Naive B cell (primary cell): ENCODE results near the gene GRB14. TPM values are rescaled to one million over a fixed set of nuclear protein-coding genes. Genes with fewer than 3 reads are reported as not detected.
"Not testable (repeated sequence)": the region's sequence is repeated elsewhere in the genome, so short reads cannot be mapped to it uniquely, and the experiment has no call there.

Source experiments
- ATAC-seq, 2 donors: fragments of 150-1000 bp; cut with Tn5 transposase; 2 replicates each; pipeline ENCODE4 v1.10.0; 2021; ENCODE audit warnings: low read depth in 2 of 2, mild to moderate bottlenecking in 2 of 2, moderate library complexity in 2 of 2
- DNase-seq: peaks from one replicate; pipeline ENCODE4 v3.0.0; 2022
- H3K27ac Mint-ChIP-seq, 6 donors: one replicate each; pipeline ENCODE4 v1.8.0; 2020 to 2022; ENCODE audit warnings: mild to moderate bottlenecking in 6 of 6, mixed read lengths in 6 of 6, moderate library complexity in 5 of 6, inconsistent platforms in 2 of 6
- H3K27me3 Mint-ChIP-seq, 3 donors: one replicate each; pipeline ENCODE4 v1.8.0; 2021 to 2022; ENCODE audit warnings: mixed read lengths in 3 of 3, mild to moderate bottlenecking in 1 of 3
- H3K36me3 Mint-ChIP-seq, 2 donors: one replicate each; pipeline ENCODE4 v1.8.0; 2020 to 2022; ENCODE audit warnings: mixed read lengths in 2 of 2, inconsistent platforms in 1 of 2, mild to moderate bottlenecking in 1 of 2
- H3K4me1 Mint-ChIP-seq, 3 donors: one replicate each; pipeline ENCODE4 v1.8.0; 2020 to 2022; ENCODE audit warnings: mixed read lengths in 3 of 3, inconsistent platforms in 1 of 3, mild to moderate bottlenecking in 1 of 3, moderate library complexity in 1 of 3
- H3K4me3 Mint-ChIP-seq, 8 donors: one replicate each; pipeline ENCODE4 v1.8.0; 2020 to 2022; ENCODE audit warnings: mild to moderate bottlenecking in 8 of 8, mixed read lengths in 8 of 8, moderate library complexity in 8 of 8, inconsistent platforms in 2 of 8
- H3K9me3 Mint-ChIP-seq, 7 donors: one replicate each; pipeline ENCODE4 v1.8.0; 2020 to 2022; ENCODE audit warnings: mixed read lengths in 7 of 7, mild to moderate bottlenecking in 5 of 7, inconsistent platforms in 2 of 7, moderate library complexity in 1 of 7
- polyA plus RNA-seq, 6 donors: library from polyadenylated mRNA; unstranded; fragments of 300-500 nt; fragmentation: Illumina TruSeq; gene quantifications; one replicate each; pipeline ENCODE4 v1.2.3, GENCODE V29; 2021; ENCODE audit warnings: low read depth in 6 of 6

GRB14 gene
- polyA plus RNA-seq, 6 donors from 2014 or later = 0.16 to 0.20 TPM; not detected in 4

DNA sequence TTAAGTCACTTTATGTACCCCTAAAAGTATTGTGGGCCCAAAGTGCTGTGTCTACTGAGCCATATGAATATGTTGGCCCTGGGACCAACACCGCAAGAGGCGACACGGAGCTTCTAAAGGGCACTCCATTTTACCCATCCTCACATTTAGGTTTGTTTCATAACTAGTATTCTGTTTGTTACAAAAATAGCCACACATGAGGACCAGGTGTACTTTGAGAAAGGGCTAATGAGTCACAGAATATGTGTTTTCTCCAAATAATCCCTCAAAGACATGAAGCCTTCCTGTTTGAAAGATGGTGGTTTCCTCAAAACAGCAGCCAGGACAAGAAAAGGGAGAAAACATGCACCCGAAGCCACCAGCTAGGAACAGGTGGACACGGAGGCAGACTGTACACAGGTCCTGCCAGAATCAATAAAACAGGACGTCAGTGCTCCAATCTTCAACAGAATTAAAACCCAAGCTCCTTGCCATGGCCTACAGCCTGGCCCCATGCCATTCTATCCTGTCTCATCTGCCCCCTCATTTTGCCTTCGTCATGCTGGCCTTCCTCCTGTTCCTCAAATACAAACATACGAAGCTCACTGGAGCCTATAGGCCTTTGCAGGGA is 21.8 kb upstream of the GRB14 start:
- Mint-ChIP-seq H3K4me1 (no peaks in the 10 kb centered on the region), H3K27me3 (no peaks in the 10 kb centered on the region), H3K36me3 (peaks cover 7 to 8% of the 10 kb centered on the region in 2 donors), H3K9me3 (peaks cover 9 to 31% (median 18%) of the 10 kb centered on the region in 7 donors), H3K4me3 (peak overlapping the region in 1 of 8 donors; percentile 3), H3K27ac (no peak overlapping the region)
- DNase-seq (no peak), ATAC-seq (no peak)

DNA sequence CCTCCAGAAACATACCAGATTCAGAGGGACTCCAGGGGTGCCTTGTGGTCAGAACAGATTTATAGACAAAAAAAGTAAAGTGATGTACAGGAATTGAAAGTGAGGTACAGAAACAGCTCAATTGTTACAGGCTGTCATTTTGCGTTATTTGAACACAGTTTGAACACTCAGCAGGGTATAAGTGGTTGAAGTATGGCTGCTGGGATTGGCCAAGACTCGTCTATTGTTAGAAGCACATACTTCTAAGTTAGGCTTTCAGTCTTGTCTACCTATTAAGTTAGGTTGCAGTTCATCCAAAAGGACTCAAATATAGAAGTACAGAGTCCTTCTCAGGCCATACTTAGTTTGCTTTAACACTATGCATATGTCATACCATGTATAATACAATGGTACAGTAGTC is 21.0 kb upstream of the GRB14 start:
- DNase-seq (no peak), ATAC-seq (no peak)
- Mint-ChIP-seq H3K4me3 (no peak overlapping the region), H3K9me3 (peaks cover 4 to 23% (median 11%) of the 10 kb centered on the region in 7 donors), H3K36me3 (peaks cover under 1 to 7% of the 10 kb centered on the region in 2 donors), H3K27me3 (no peaks in the 10 kb centered on the region), H3K4me1 (no peaks in the 10 kb centered on the region), H3K27ac (no peak overlapping the region)

DNA sequence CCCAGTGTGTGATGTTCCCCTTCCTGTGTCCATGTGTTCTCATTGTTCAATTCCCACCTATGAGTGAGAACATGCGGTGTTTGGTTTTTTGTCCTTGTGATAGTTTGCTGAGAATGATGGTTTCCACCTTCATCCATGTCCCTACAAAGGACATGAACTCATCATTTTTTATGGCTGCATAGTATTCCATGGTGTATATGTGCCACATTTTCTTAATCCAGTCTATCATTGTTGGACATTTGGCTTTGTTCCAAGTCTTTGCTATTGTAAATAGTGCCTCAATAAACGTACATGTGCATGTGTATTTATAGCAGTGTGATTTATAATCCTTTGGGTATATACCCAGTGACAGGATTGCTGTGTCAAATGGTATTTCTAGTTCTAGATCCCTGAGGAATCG is 7.0 kb upstream of the GRB14 start:
- H3K4me3 Mint-ChIP-seq, DNase-seq, H3K4me1 Mint-ChIP-seq, H3K36me3 Mint-ChIP-seq, H3K27ac Mint-ChIP-seq, ATAC-seq: not testable (repeated sequence)
- Mint-ChIP-seq H3K9me3 (peaks cover 0 to 19% (median 2%) of the 10 kb centered on the region in 7 donors), H3K27me3 (peaks cover 21 to 29% (median 27%) of the 10 kb centered on the region in 3 donors)

DNA sequence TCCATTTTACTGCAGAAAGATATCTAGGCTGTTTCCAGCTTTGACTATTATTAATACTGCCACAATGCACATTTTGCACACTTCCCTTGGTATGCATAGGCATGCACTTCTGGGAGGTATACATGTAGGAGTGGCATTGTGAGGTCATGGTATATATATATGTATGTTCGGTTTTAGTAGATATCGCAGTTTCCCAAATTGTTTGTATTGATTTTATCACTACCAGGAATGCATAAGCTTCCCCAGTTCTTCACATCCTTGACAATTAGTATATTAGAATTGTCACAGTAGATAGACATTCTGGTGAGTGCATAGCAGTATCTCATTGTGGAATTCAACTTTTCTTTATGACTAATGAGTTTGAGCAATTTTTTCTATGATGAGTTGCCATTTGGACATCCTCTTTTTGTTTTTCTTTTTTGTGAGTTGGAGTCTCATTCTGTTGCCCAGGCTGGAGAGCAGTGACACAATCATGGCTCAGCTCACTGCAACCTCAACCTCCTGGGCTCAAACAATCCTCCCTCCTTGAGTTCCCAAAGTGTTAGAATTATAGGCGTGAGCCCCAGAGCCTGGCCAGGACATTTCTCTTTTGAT is 4.2 kb upstream of the GRB14 start:
- peaks cover 29 to 34% (median 31%) of the 10 kb centered on the region in 3 donors for H3K27me3 Mint-ChIP-seq
- H3K36me3 Mint-ChIP-seq = no peaks in the 10 kb centered on the region
- H3K4me1 Mint-ChIP-seq = peaks cover 4 to 8% (median 5%) of the 10 kb centered on the region in 3 donors
- no peak for DNase-seq
- H3K27ac Mint-ChIP-seq = no peak overlapping the region
- H3K9me3 Mint-ChIP-seq = peaks cover 0 to 12% (median 2%) of the 10 kb centered on the region in 7 donors
- ATAC-seq = no peak
- H3K4me3 Mint-ChIP-seq = no peak overlapping the region

DNA sequence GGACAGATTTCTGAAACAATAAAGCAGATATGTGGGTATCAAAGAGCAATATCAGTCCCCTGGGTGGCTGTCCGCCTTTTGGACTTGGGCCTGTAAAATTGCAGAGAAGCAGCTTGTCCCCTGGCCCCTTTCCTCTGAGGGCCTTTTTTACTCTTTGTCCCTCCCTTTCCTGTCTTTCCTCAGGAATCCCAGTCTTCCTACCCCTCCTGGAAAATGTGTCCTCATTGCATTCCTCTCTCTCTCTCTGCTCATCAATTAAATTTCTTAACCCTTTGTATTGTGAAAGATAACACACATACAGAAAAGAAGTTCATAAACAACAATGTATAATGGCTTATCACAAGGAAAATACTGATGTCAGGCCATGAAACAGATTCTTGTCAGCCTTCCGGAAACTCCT is 3.0 kb upstream of the GRB14 start:
- ATAC-seq = no peak

DNA sequence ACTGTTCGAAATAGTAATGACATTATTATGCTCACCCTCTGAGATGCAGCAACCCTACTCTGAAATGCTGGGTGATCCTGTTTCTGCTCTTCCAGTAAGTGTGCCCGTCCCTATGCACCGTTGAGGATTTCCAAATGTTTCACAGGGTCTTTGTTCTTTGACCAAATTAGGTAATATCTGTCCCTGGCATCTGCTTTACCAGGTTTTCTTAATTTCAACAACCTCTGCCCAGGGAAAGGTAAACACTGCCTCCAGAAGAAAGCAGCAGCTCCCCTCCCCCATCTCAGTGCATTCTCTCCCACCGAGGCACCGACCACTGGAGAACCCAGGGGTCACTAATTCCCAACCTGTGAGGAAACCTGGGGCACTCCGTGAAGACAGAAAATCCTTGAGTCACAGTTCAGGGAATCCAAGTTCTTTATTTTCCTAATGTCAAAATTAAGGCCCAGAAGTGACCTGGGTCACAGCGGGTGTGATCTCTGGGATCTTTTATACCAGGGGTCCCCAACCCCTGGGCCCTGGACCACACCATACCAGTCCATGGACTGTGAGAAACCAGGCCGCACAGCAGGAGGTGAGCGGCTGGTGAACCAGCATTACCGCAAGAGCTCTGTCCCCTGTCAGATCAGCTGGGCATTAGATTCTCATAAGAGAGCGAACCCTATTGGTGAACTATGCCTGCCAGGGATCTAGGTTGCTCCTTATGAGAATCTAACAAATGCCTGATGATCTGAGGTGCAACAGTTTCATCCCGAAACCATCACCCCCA is 1.2 kb upstream of the GRB14 start:
- DNase-seq (no peak), ATAC-seq (no peak)
- no peaks in the 10 kb centered on the region for H3K36me3 Mint-ChIP-seq
- peaks cover 4 to 8% (median 5%) of the 10 kb centered on the region in 3 donors for H3K4me1 Mint-ChIP-seq
- peaks cover 49 to 55% (median 53%) of the 10 kb centered on the region in 3 donors for H3K27me3 Mint-ChIP-seq
- no peak overlapping the region for H3K27ac Mint-ChIP-seq
- H3K4me3 Mint-ChIP-seq = peak overlapping the region in 7 of 8 donors; percentile 53 to 91 (median 81)
- H3K9me3 Mint-ChIP-seq = peaks cover 0 to 2% (median 0%) of the 10 kb centered on the region in 7 donors

More for the DNA sequence above, 3.0 kb upstream of the GRB14 start:
- H3K36me3 Mint-ChIP-seq = no peaks in the 10 kb centered on the region
- peaks cover 4 to 8% (median 5%) of the 10 kb centered on the region in 3 donors for H3K4me1 Mint-ChIP-seq
- no peak overlapping the region for H3K27ac Mint-ChIP-seq
- H3K27me3 Mint-ChIP-seq = peaks cover 35 to 42% (median 40%) of the 10 kb centered on the region in 3 donors
- DNase-seq = no peak
- H3K9me3 Mint-ChIP-seq = peaks cover 0 to 10% (median 0%) of the 10 kb centered on the region in 7 donors
- peak overlapping the region in 2 of 8 donors; percentile 1 to 14 for H3K4me3 Mint-ChIP-seq

DNA sequence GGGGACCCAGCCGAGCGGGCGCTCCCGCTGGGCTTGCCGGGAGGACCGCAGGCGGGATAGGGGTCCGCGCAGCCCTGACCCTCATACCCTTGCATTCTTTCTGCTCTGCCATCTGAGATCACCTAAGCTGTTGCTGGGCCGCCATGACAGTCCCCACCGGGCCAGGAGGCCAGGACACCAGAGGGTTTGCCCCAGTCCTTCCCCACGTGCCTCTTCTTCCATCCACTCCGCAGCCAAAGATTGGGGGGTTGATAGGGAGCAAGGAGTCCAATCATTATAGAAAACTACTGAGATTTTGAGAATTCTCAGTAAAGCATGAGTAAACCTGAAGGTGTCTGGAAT is 453 bp upstream of the GRB14 start:
- H3K9me3 Mint-ChIP-seq = peaks cover 0 to 2% (median 0%) of the 10 kb centered on the region in 7 donors
- H3K27me3 Mint-ChIP-seq = peaks cover 53 to 55% (median 54%) of the 10 kb centered on the region in 3 donors
- H3K27ac Mint-ChIP-seq = no peak overlapping the region
- H3K36me3 Mint-ChIP-seq = no peaks in the 10 kb centered on the region
- peak overlapping the region; percentile 56 to 94 (median 85) for H3K4me3 Mint-ChIP-seq
- peaks cover 4 to 8% (median 5%) of the 10 kb centered on the region in 3 donors for H3K4me1 Mint-ChIP-seq
- DNase-seq (no peak), ATAC-seq (no peak)

DNA sequence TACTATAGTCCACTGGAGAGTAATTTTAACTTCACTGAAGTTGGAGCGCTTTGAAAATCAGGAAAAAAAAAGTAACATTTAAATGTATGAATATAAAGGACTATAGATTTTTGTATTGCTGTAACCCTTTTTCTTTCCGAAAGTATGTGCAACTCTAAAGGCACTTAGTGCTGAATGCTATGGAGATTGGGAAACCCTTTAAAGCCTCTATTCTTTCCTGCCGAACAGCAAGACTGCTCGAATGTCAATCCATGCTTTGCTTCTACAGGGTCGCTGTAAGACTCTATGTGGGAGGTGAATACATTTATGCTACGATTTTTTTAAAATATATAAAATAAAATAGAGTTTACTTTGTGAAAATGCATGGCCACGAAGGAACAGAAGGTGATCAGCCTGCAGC is 825 bp downstream of the GRB14 start:
- H3K4me1 Mint-ChIP-seq = peaks cover 4 to 8% (median 5%) of the 10 kb centered on the region in 3 donors
- ATAC-seq = no peak
- DNase-seq = no peak
- no peaks in the 10 kb centered on the region for H3K36me3 Mint-ChIP-seq
- peak overlapping the region; percentile 46 to 86 (median 76) for H3K4me3 Mint-ChIP-seq
- H3K9me3 Mint-ChIP-seq = no peaks in the 10 kb centered on the region
- H3K27ac Mint-ChIP-seq = no peak overlapping the region
- H3K27me3 Mint-ChIP-seq = peaks cover 43 to 51% (median 49%) of the 10 kb centered on the region in 3 donors

DNA sequence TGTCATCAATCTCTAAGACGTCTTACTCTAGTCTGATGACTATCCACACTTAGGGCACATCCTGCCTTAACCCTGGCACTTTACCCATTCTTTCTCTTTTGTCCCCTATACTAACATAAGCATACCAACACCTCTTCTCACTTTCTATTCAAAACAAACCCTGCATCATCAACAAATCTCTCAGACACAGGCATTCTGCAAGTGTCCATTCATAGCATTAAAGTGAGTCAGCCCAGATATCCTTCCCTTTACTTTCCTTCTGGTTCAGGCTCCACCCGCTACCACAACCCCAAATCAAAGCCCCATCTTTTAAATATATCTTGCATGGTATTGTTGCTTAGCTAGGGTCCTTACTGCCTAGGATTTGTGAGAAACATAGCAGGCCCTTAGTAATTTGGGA is 3.8 kb downstream of the GRB14 start:
- Mint-ChIP-seq H3K27ac (no peak overlapping the region), H3K4me1 (peaks cover 3 to 8% (median 5%) of the 10 kb centered on the region in 3 donors), H3K9me3 (no peaks in the 10 kb centered on the region), H3K27me3 (peaks cover 31 to 36% (median 35%) of the 10 kb centered on the region in 3 donors), H3K36me3 (no peaks in the 10 kb centered on the region), H3K4me3 (no peak overlapping the region)
- no peak for DNase-seq
- ATAC-seq = no peak

DNA sequence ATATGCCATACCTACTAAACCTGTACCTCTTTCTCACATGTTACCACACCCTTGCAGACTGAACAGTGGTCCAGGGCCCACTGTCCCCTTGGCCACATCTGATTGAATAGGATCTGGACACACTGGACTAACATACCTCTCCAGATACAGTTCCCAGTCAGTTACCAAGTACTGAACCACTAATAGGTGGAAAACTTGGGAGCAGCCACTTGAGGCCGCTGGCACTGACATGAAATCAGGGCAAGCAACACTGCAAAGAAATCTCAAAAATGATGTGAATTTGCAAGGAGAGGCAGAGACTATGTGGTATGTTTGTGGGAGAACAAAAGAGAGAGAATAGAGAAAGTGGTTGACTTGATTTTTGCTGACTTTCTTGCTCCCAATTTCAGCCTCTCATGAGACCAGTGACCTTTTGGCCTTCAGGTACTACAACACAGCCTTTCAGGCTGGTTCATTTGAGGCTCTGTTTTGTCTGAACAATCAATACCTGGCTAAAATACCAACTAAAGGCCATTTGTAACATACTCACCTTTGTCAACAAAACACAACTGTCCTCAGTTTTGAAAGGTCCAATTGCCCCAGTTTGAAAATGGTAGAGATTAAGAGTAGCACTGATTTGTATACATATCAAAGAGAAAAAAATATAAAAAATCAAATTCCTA is 7.8 kb downstream of the GRB14 start:
- no peak for ATAC-seq
- H3K36me3 Mint-ChIP-seq = no peaks in the 10 kb centered on the region
- peaks cover 4 to 17% (median 10%) of the 10 kb centered on the region in 3 donors for H3K27me3 Mint-ChIP-seq
- H3K4me3 Mint-ChIP-seq = no peak overlapping the region
- no peak overlapping the region for H3K27ac Mint-ChIP-seq
- no peaks in the 10 kb centered on the region for H3K9me3 Mint-ChIP-seq
- H3K4me1 Mint-ChIP-seq = no peaks in the 10 kb centered on the region
- no peak for DNase-seq

DNA sequence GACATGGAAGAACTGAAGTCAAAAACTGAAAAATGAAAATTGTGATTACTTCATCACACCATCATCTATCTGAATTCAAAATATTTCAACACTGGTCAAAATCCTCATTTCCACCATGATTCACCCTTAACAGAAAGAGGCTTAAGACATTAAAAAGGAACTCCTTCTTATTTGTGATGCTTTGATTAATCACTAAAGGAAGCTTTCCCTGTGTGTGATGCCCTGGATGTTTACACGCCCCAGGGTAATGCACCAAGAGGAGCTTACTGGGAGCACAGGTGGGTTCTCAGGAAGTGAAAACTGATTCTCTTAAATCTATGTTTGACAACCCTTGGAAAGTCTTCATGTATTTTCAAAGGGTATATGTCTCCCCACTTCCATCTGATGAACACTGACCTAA is 11.5 kb downstream of the GRB14 start:
- Mint-ChIP-seq H3K9me3 (no peaks in the 10 kb centered on the region), H3K27me3 (peaks cover 9 to 11% (median 10%) of the 10 kb centered on the region in 3 donors), H3K27ac (no peak overlapping the region), H3K4me1 (no peaks in the 10 kb centered on the region), H3K36me3 (no peaks in the 10 kb centered on the region), H3K4me3 (no peak overlapping the region)
- DNase-seq (no peak), ATAC-seq (no peak)

DNA sequence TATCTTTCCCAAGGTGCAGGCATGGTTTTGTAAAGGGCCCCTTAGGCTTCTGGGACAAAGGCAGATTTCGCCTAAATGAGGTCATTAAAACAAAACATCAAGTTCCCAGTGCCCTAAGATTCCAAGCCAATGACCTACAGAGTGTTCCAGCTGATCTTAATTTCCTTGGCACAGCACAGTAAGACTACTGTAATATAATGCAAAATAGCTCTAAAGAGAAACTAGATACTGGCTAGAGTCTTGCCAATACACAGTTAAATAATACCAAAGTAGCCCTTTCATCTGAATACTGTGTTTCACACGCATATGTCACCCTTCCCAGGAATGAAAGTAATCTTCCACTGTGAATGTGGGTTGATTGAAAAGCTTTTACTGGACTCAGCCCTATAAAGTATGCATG is 14.7 kb downstream of the GRB14 start:
- no peaks in the 10 kb centered on the region for H3K4me1 Mint-ChIP-seq
- ATAC-seq (no peak), DNase-seq (no peak)

DNA sequence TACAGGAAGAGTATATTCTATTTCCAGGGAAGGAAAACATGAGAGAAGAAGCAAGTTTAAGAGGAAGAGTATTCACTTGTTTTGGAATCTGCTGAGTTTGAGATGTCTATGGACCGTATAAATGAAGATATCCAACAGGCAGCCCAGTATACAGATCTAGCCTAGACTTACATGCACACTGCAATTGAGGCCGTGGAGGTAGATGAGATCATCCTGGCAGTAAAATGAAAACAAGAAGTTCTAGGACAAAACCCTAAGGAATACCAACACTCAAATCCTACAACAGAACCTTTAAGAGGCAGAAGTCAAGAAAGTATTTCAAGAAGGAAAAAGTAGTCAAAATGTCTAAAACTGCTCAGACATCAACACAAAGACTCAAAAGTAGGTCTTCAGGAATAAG is 16.0 kb downstream of the GRB14 start:
- DNase-seq = no peak
- ATAC-seq = no peak
- Mint-ChIP-seq H3K9me3 (no peaks in the 10 kb centered on the region), H3K4me3 (no peak overlapping the region), H3K27ac (no peak overlapping the region), H3K27me3 (peaks cover 10 to 22% (median 13%) of the 10 kb centered on the region in 3 donors), H3K4me1 (no peaks in the 10 kb centered on the region), H3K36me3 (no peaks in the 10 kb centered on the region)

More for the DNA sequence above, 14.7 kb downstream of the GRB14 start:
- no peak overlapping the region for H3K4me3 Mint-ChIP-seq
- no peaks in the 10 kb centered on the region for H3K9me3 Mint-ChIP-seq
- peaks cover 10 to 22% (median 13%) of the 10 kb centered on the region in 3 donors for H3K27me3 Mint-ChIP-seq
- no peaks in the 10 kb centered on the region for H3K36me3 Mint-ChIP-seq
- H3K27ac Mint-ChIP-seq = no peak overlapping the region
